Large intestine (tissue), 3 donors: ENCODE data around the gene ARNT2. TPM values are rescaled to one million over a fixed set of nuclear protein-coding genes. Genes with fewer than 3 reads are reported as not detected.

Experiments
- DNase-seq, 2 donors: peaks; one replicate each; pipeline versions ENCODE4 v3.0.0 to v3.0.0-alpha.2; 2013
- H3K27ac ChIP-seq: one replicate; pipeline ENCODE4 v1.5.1; 2013; ENCODE audit warnings: low read length
- H3K27me3 ChIP-seq: 2 replicates; pipeline ENCODE4 v1.6.1; 2013; ENCODE audit warnings: low read length; ENCODE audit not compliant: control insufficient read depth, insufficient read depth
- H3K36me3 ChIP-seq: 2 replicates; pipeline ENCODE4 v1.6.1; 2013; ENCODE audit warnings: low read length; ENCODE audit not compliant: control insufficient read depth, insufficient read depth
- H3K4me1 ChIP-seq: one replicate; pipeline ENCODE4 v1.6.1; 2013; ENCODE audit warnings: low read length; ENCODE audit not compliant: control insufficient read depth, insufficient read depth
- H3K4me3 ChIP-seq: one replicate; pipeline ENCODE4 v1.5.1; 2013; ENCODE audit warnings: low read length
- H3K9me3 ChIP-seq: one replicate; pipeline ENCODE4 v1.6.1; 2013; ENCODE audit warnings: mild to moderate bottlenecking, low read depth, low read length, moderate library complexity; ENCODE audit not compliant: control insufficient read depth
- WGBS: methylation state at CpG from one replicate; pipeline ENCODE4 v1.1.5; 2013; ENCODE audit warnings: low lambda C conversion rate; ENCODE audit not compliant: insufficient coverage; 5-methylcytosine and 5-hydroxymethylcytosine counted together
- polyA plus RNA-seq: library from polyadenylated mRNA; unstranded; fragments of 120-200 nt; gene quantifications from one replicate; pipeline ENCODE4 v1.2.1, GENCODE V29; 2013

The ARNT2 gene
- polyA plus RNA-seq, 1 donor = 8.0 TPM

- Histone ChIP-seq H3K4me1 (no peaks in the 10 kb centered on the region), H3K4me3 (no peak overlapping the region), H3K36me3 (no peaks in the 10 kb centered on the region), H3K9me3 (no peaks in the 10 kb centered on the region), H3K27me3 (peaks cover 38% of the 10 kb centered on the region), H3K27ac (no peak overlapping the region)
- no CpG with 5 or more reads among the region's 4 CpGs for WGBS
- no peak for DNase-seq
These were observed 1.3 kb downstream of the ARNT2 start for GRCh38 chr15:80405554-80405850.

- Histone ChIP-seq H3K4me3 (no peak overlapping the region), H3K27ac (no peak overlapping the region), H3K27me3 (peaks cover 38% of the 10 kb centered on the region), H3K36me3 (no peaks in the 10 kb centered on the region), H3K9me3 (no peaks in the 10 kb centered on the region), H3K4me1 (no peaks in the 10 kb centered on the region)
- no peak for DNase-seq
- no CpG with 5 or more reads among the region's 2 CpGs for WGBS
These were observed 1.8 kb downstream of the ARNT2 start for GRCh38 chr15:80405970-80406369.

GRCh38 chr15:80411788-80412288, 7.7 kb downstream of the ARNT2 start:
- no peak overlapping the region for H3K27ac ChIP-seq
- no peak overlapping the region for H3K4me3 ChIP-seq
- H3K4me1 ChIP-seq = no peaks in the 10 kb centered on the region
- H3K27me3 ChIP-seq = peaks cover 1% of the 10 kb centered on the region
- peak; percentile 6 to 39 for DNase-seq
- H3K36me3 ChIP-seq = no peaks in the 10 kb centered on the region
- no CpG with 5 or more reads among the region's 1 CpG for WGBS
- no peaks in the 10 kb centered on the region for H3K9me3 ChIP-seq

GRCh38 chr15:80414546-80415357, 10.6 kb downstream of the ARNT2 start:
- WGBS = 70% methylated on average over 3 of the region's 7 CpGs
- no peaks in the 10 kb centered on the region for H3K4me1 ChIP-seq

GRCh38 chr15:80415358-80415670, 11.1 kb downstream of the ARNT2 start:
- no peaks in the 10 kb centered on the region for H3K4me1 ChIP-seq
- H3K9me3 ChIP-seq = no peaks in the 10 kb centered on the region
- no peaks in the 10 kb centered on the region for H3K36me3 ChIP-seq
- no peak overlapping the region for H3K4me3 ChIP-seq
- no peak overlapping the region for H3K27ac ChIP-seq
- DNase-seq = no peak
- WGBS = 92% methylated on average over 2 of the region's 11 CpGs
- peaks cover 3% of the 10 kb centered on the region for H3K27me3 ChIP-seq

More at GRCh38 chr15:80414546-80415357, 10.6 kb downstream of the ARNT2 start:
- Histone ChIP-seq H3K36me3 (no peaks in the 10 kb centered on the region), H3K27me3 (peaks cover 3% of the 10 kb centered on the region), H3K27ac (no peak overlapping the region), H3K4me3 (no peak overlapping the region), H3K9me3 (no peaks in the 10 kb centered on the region)
- DNase-seq = no peak

- WGBS = no CpG with 5 or more reads among the region's 4 CpGs
- Histone ChIP-seq H3K27ac (no peak overlapping the region), H3K9me3 (no peaks in the 10 kb centered on the region), H3K4me1 (no peaks in the 10 kb centered on the region), H3K36me3 (no peaks in the 10 kb centered on the region), H3K4me3 (no peak overlapping the region), H3K27me3 (peaks cover 3% of the 10 kb centered on the region)
- no peak for DNase-seq
These were observed 12.5 kb downstream of the ARNT2 start for GRCh38 chr15:80416702-80417101.

- H3K4me3 ChIP-seq = no peak overlapping the region
- H3K4me1 ChIP-seq = no peaks in the 10 kb centered on the region
- 0% methylated on average over 1 of the region's 10 CpGs for WGBS
- H3K9me3 ChIP-seq = no peaks in the 10 kb centered on the region
- DNase-seq = peak in 1 of 2 donors; percentile 5
- H3K27ac ChIP-seq = no peak overlapping the region
- no peaks in the 10 kb centered on the region for H3K36me3 ChIP-seq
- H3K27me3 ChIP-seq = peaks cover 3% of the 10 kb centered on the region
These were observed 14.8 kb downstream of the ARNT2 start for GRCh38 chr15:80418892-80419537.

- no peak overlapping the region for H3K4me3 ChIP-seq
- no peak for DNase-seq
- H3K4me1 ChIP-seq = no peaks in the 10 kb centered on the region
- no peak overlapping the region for H3K27ac ChIP-seq
- no peaks in the 10 kb centered on the region for H3K36me3 ChIP-seq
- no peaks in the 10 kb centered on the region for H3K9me3 ChIP-seq
- WGBS = no CpG with 5 or more reads among the region's 5 CpGs
- H3K27me3 ChIP-seq = peaks cover 3% of the 10 kb centered on the region
These were observed 15.4 kb downstream of the ARNT2 start for GRCh38 chr15:80419546-80419945.

GRCh38 chr15:80420658-80421057, 16.5 kb downstream of the ARNT2 start:
- no peaks in the 10 kb centered on the region for H3K36me3 ChIP-seq
- no peak overlapping the region for H3K27ac ChIP-seq
- H3K4me1 ChIP-seq = no peaks in the 10 kb centered on the region
- H3K9me3 ChIP-seq = no peaks in the 10 kb centered on the region
- DNase-seq = no peak
- no peak overlapping the region for H3K4me3 ChIP-seq
- no CpG with 5 or more reads among the region's 2 CpGs for WGBS
- H3K27me3 ChIP-seq = peaks cover 3% of the 10 kb centered on the region

- DNase-seq = no peak
- H3K4me3 ChIP-seq = no peak overlapping the region
- no peaks in the 10 kb centered on the region for H3K9me3 ChIP-seq
- no peaks in the 10 kb centered on the region for H3K4me1 ChIP-seq
- no peak overlapping the region for H3K27ac ChIP-seq
- no CpG with 5 or more reads among the region's 4 CpGs for WGBS
- H3K27me3 ChIP-seq = no peaks in the 10 kb centered on the region
- no peaks in the 10 kb centered on the region for H3K36me3 ChIP-seq
These were observed 19.0 kb downstream of the ARNT2 start for GRCh38 chr15:80423215-80423614.

- Histone ChIP-seq H3K4me3 (no peak overlapping the region), H3K36me3 (no peaks in the 10 kb centered on the region), H3K27ac (no peak overlapping the region), H3K27me3 (no peaks in the 10 kb centered on the region), H3K9me3 (no peaks in the 10 kb centered on the region), H3K4me1 (no peaks in the 10 kb centered on the region)
- DNase-seq = no peak
- no CpG with 5 or more reads among the region's 2 CpGs for WGBS
These were observed 20.2 kb downstream of the ARNT2 start for GRCh38 chr15:80424381-80424780.
